A549 (cell line): Measurements from ENCODE around the gene CTAGE9. TPM values are rescaled to one million over a fixed set of nuclear protein-coding genes. Genes with fewer than 3 reads are reported as not detected.

Source experiments
- ATAC-seq, 2 experiments: fragments of 200-7000 bp in 1 of 2; fragments of >200 bp in 1 of 2; cut with Nextera tagmentation in 1 of 2; cut with Tn5 transposase in 1 of 2; 3 replicates each; pipeline versions ENCODE4 v1.8.0 to v1.9.1; 2018 to 2020; ENCODE audit warnings: mild to moderate bottlenecking in 1 of 2, moderate library complexity in 1 of 2
- CTCF ChIA-PET: fragments of 300-600 bp; sonication (Branson Sonifier 250); formaldehyde crosslinking; extraction: SDS; loops from one replicate; lab custom pipeline; 2021; ENCODE audit warnings: antibody characterized with exemption, inconsistent platforms; lab: Yijun Ruan, JAX
- POLR2A ChIA-PET: fragments of 350-600 bp; formaldehyde crosslinking; extraction: SDS; loops from one replicate; lab custom pipeline; 2021; ENCODE audit warnings: antibody characterized with exemption, inconsistent platforms; lab: Yijun Ruan, JAX
- DNase-seq, 2 experiments: peaks; one replicate each; pipeline versions ENCODE4 v3.0.0 to v3.0.0-alpha.2; 2011 to 2016; ENCODE audit warnings: low read depth in 1 of 2, low spot score in 1 of 2
- FAIRE-seq: peaks from 2 replicates; lab custom pipeline; 2011; peaks lifted over from hg19 to GRCh38; lab: Jason Lieb, UNC
- H3K27ac ChIP-seq, 2 experiments: fragments of >200 bp; sonication (Bioruptor Twin); formaldehyde crosslinking; 3 replicates each; pipeline ENCODE4 v1.5.1; 2016 to 2017
- H3K4me1 ChIP-seq: fragments of >200 bp; sonication (Bioruptor Twin); formaldehyde crosslinking; 3 replicates; pipeline ENCODE4 v1.6.1; 2016
- H3K4me2 ChIP-seq: fragments of >200 bp; sonication (Bioruptor Twin); formaldehyde crosslinking; 3 replicates; pipeline ENCODE4 v1.6.1; 2016
- H3K4me3 ChIP-seq: fragments of >200 bp; sonication (Bioruptor Twin); formaldehyde crosslinking; 3 replicates; pipeline ENCODE4 v1.5.1; 2016
- H3K9me3 ChIP-seq: fragments of >200 bp; sonication (Bioruptor Twin); formaldehyde crosslinking; 3 replicates; pipeline ENCODE4 v1.6.1; 2016
- BCL3 ChIP-seq: fragments of >200 bp; sonication (Bioruptor Twin); formaldehyde crosslinking; IDR thresholded peaks from 3 replicates; pipeline ENCODE4 v1.6.1; 2016
- FOSB ChIP-seq: fragments of 250-450 bp; sonication (Bioruptor Pico); IDR thresholded peaks from 2 replicates; pipeline ENCODE4 v1.5.0; 2020; ENCODE audit warnings: mild to moderate bottlenecking, moderate library complexity
- FOSL2 ChIP-seq, 2 experiments: fragments of 450-650 bp in 1 of 2; fragments of >200 bp in 1 of 2; sonication (Bioruptor Twin) in 1 of 2; formaldehyde crosslinking; IDR thresholded peaks; 2 replicates each; pipeline versions ENCODE4 v1.5.0 to v1.6.1; 2016 to 2020; ENCODE audit warnings: mild to moderate bottlenecking in 1 of 2, moderate library complexity in 1 of 2
- FOXS1 ChIP-seq: fragments of 250-450 bp; sonication (Bioruptor Pico); IDR thresholded peaks from 2 replicates; pipeline ENCODE4 v1.5.0; 2020; ENCODE audit warnings: mild to moderate bottlenecking, moderate library complexity
- HOXA7 ChIP-seq: fragments of 250-450 bp; sonication (Bioruptor Pico); IDR thresholded peaks from 2 replicates; pipeline ENCODE4 v1.5.0; 2020; ENCODE audit warnings: mild to moderate bottlenecking, moderate library complexity
- KDM5A ChIP-seq: fragments of 200-600 bp; sonication (generic); IDR thresholded peaks from 2 replicates; pipeline ENCODE4 v1.6.1; 2016; ENCODE audit warnings: antibody characterized with exemption, mild to moderate bottlenecking
- MAFK ChIP-seq: fragments of 450-650 bp; IDR thresholded peaks from 2 replicates; pipeline ENCODE4 v1.6.1; 2014; ENCODE audit not compliant: partially characterized antibody
- MAX ChIP-seq: IDR thresholded peaks from 2 replicates; pipeline ENCODE4 v1.6.1; 2012
- PBX3 ChIP-seq: IDR thresholded peaks from 2 replicates; pipeline ENCODE4 v1.6.1; 2012
- PHF8 ChIP-seq: fragments of 200-600 bp; sonication (generic); IDR thresholded peaks from 2 replicates; pipeline ENCODE4 v1.6.1; 2016; ENCODE audit warnings: low read depth, mild to moderate bottlenecking, antibody characterized with exemption, moderate library complexity, borderline replicate concordance
- POLR2A ChIP-seq: IDR thresholded peaks from 2 replicates; pipeline ENCODE4 v1.6.1; 2012; ENCODE audit warnings: mild to moderate bottlenecking, low read length
- POLR2AphosphoS2 ChIP-seq: conservative IDR thresholded peaks from 2 replicates; pipeline ENCODE4 v1.6.1; 2012; ENCODE audit warnings: low read length, improper control_type of control experiment, inconsistent platforms
- RAD21 ChIP-seq, 2 experiments: fragments of >200 bp in 1 of 2; sonication (Bioruptor Twin) in 1 of 2; formaldehyde crosslinking in 1 of 2; IDR thresholded peaks in 1 of 2; conservative IDR thresholded peaks in 1 of 2; 2 replicates in 1 of 2; 3 replicates in 1 of 2; pipeline ENCODE4 v1.6.1; 2012 to 2018; ENCODE audit warnings: inconsistent platforms in 1 of 2
- RCOR1 ChIP-seq: fragments of 150-350 bp; IDR thresholded peaks from 2 replicates; pipeline ENCODE4 v1.6.1; 2014; ENCODE audit warnings: antibody characterized with exemption, low read length, low read depth
- SREBF2 ChIP-seq: fragments of 450-650 bp; IDR thresholded peaks from 2 replicates; pipeline ENCODE4 v1.6.1; 2014; ENCODE audit warnings: mild to moderate bottlenecking, moderate library complexity
- TP53 ChIP-seq: fragments of 250-450 bp; sonication (Bioruptor Pico); IDR thresholded peaks from 2 replicates; pipeline ENCODE4 v1.5.0; 2021; ENCODE audit warnings: mild to moderate bottlenecking, moderate library complexity
- USF2 ChIP-seq: fragments of 450-650 bp; IDR thresholded peaks from 2 replicates; pipeline ENCODE4 v1.6.1; 2014; ENCODE audit warnings: antibody characterized with exemption
- ZC3H11A ChIP-seq: fragments of 450-650 bp; IDR thresholded peaks from 2 replicates; pipeline ENCODE4 v1.6.1; 2014; ENCODE audit warnings: antibody characterized with exemption, mild to moderate bottlenecking
- ZFP36 ChIP-seq: fragments of 450-650 bp; IDR thresholded peaks from 2 replicates; pipeline ENCODE4 v1.6.1; 2014; ENCODE audit warnings: borderline replicate concordance; ENCODE audit not compliant: partially characterized antibody
- WGBS: methylation state at CpG from one replicate; pipeline ENCODE4 v1.1.6; 2017; ENCODE audit errors: missing lambda C conversion rate; 5-methylcytosine and 5-hydroxymethylcytosine counted together
- polyA plus RNA-seq, 4 experiments: library from polyadenylated mRNA; depleted of rRNA in 3 of 4; stranded (reverse); fragments of >200 nt; fragmentation: RNase III in 1 of 4; extraction: RNeasy Plus Mini Kit Qiagen cat#74134 plus additional on column Dnase treatment in 1 of 4; gene quantifications; 2 replicates in 3 of 4; 3 replicates in 1 of 4; pipeline ENCODE4 v1.2.3, GENCODE V29; 2011 to 2017

The CTAGE9 gene
- polyA plus RNA-seq, 2 of the 4 experiments (the other 2 are of a cell fraction): not detected

- DNase-seq (no peak), FAIRE-seq (no peak), ATAC-seq (no peak)
- Histone ChIP-seq H3K4me1 (no peaks in the 10 kb centered on the region), H3K9me3 (no peaks in the 10 kb centered on the region), H3K4me3 (no peak overlapping the region), H3K4me2 (no peak overlapping the region), H3K27ac (no peak overlapping the region)
- ChIA-PET POLR2A (no interaction called here), CTCF (no interaction called here)
- WGBS: 50% methylated on average over 6 of the region's 6 CpGs
- TF ChIP-seq ZFP36 (no peak), HOXA7 (no peak), MAFK (no peak), KDM5A (no peak), PHF8 (no peak), POLR2AphosphoS2 (no peak)
These were observed 33.8 kb upstream of the CTAGE9 start for GRCh38 chr6:131744432-131745287.

- DNase-seq (no peak), ATAC-seq (no peak), FAIRE-seq (no peak)
- Histone ChIP-seq H3K9me3 (no peaks in the 10 kb centered on the region), H3K4me3 (no peak overlapping the region), H3K4me1 (no peaks in the 10 kb centered on the region), H3K4me2 (no peak overlapping the region), H3K27ac (no peak overlapping the region)
- POLR2A ChIA-PET: no interaction called here
- TF ChIP-seq ZC3H11A: no peak
- no peak for TF ChIP-seq USF2
- no peak for TF ChIP-seq FOXS1
- TF ChIP-seq PBX3: no peak
- CTCF ChIA-PET: no interaction called here
- 7% methylated on average over 3 of the region's 3 CpGs for whole genome bisulfite sequencing
These were observed 31.0 kb upstream of the CTAGE9 start for GRCh38 chr6:131741688-131742393.

GRCh38 chr6:131740161-131740560 is 29.3 kb upstream of the CTAGE9 start:
- no peaks in the 10 kb centered on the region for H3K4me1 ChIP-seq
- no peak for TF ChIP-seq FOSB
- TF ChIP-seq MAX: no peak
- no peak for TF ChIP-seq SREBF2
- TF ChIP-seq PHF8: no peak
- no peak for TF ChIP-seq POLR2A
- no peak for TF ChIP-seq RCOR1
- TF ChIP-seq POLR2AphosphoS2: no peak
- H3K4me3 ChIP-seq: no peak overlapping the region
- ATAC-seq: no peak
- no peak for DNase-seq
- 31% methylated on average over 4 of the region's 4 CpGs for WGBS
- no peak overlapping the region for H3K27ac ChIP-seq
- no peak overlapping the region for H3K4me2 ChIP-seq
- H3K9me3 ChIP-seq: no peaks in the 10 kb centered on the region
- POLR2A ChIA-PET: no interaction called here
- no peak for FAIRE-seq
- CTCF ChIA-PET: no interaction called here

GRCh38 chr6:131739136-131739535 is 28.3 kb upstream of the CTAGE9 start:
- 78% methylated on average over 5 of the region's 5 CpGs for WGBS

More at GRCh38 chr6:131739136-131739535, 28.3 kb upstream of the CTAGE9 start:
- FAIRE-seq: no peak
- H3K4me1 ChIP-seq: no peaks in the 10 kb centered on the region
- no peak for ATAC-seq
- H3K4me2 ChIP-seq: no peak overlapping the region
- H3K27ac ChIP-seq: no peak overlapping the region
- no peak for TF ChIP-seq BCL3
- no peak for TF ChIP-seq FOSL2 (IDR thresholded peaks at IDR 0.05)
- TF ChIP-seq FOSL2 (CRISPR knock-in tag; IDR thresholded peaks at IDR 0.05): no peak
- no peak for TF ChIP-seq TP53 (CRISPR knock-in tag)
- TF ChIP-seq FOSB: no peak
- no peak for TF ChIP-seq RAD21 (conservative IDR thresholded peaks at IDR 0.05 in 1 of 2, IDR thresholded peaks at IDR 0.05 in 1 of 2)
- no peak overlapping the region for H3K4me3 ChIP-seq
- ChIA-PET CTCF (no interaction called here), POLR2A (no interaction called here)
- DNase-seq: no peak
- H3K9me3 ChIP-seq: no peaks in the 10 kb centered on the region
